GM19372 (cell line): ENCODE measurements around the gene USP21.
"Not testable (repeated sequence)": the region's sequence is repeated elsewhere in the genome, so short reads cannot be mapped to it uniquely, and the experiment has no call there.

Experiments
- ATAC-seq: cut with Tn5 transposase; IDR thresholded peaks from one replicate; pipeline ENCODE4 v1.9.1; 2021; ENCODE audit warnings: mild to moderate bottlenecking, low read depth, moderate library complexity; ENCODE audit not compliant: unreplicated experiment

USP21 gene

GRCh38 chr1:161159087-161159912 is at the start of gene USP21:
Gene USP21, plus strand, starts transcription at chr1:161159500. Its CDS starts 1,141 bp downstream, at chr1:161160641.
- ATAC-seq: peak; percentile 87

GRCh38 chr1:161111117-161111516 is 48.2 kb upstream of the USP21 start:
- no peak for ATAC-seq

GRCh38 chr1:161111527-161111926 is 47.8 kb upstream of the USP21 start:
- no peak for ATAC-seq

GRCh38 chr1:161113915-161114314 is 45.4 kb upstream of the USP21 start:
- ATAC-seq: no peak

GRCh38 chr1:161114556-161114955 is 44.7 kb upstream of the USP21 start:
- ATAC-seq: no peak

GRCh38 chr1:161115132-161115711 is 44.1 kb upstream of the USP21 start:
- ATAC-seq: no peak

GRCh38 chr1:161115961-161116360 is 43.3 kb upstream of the USP21 start:
- not testable (repeated sequence) for ATAC-seq

GRCh38 chr1:161117759-161118581 is 41.3 kb upstream of the USP21 start, which contains the start of the genes NIT1 and PFDN2:
Gene NIT1, plus strand, starts transcription at chr1:161118105. Its CDS starts 72 bp downstream, at chr1:161118177.
Gene PFDN2, minus strand, starts transcription at chr1:161118037. Its CDS starts 11 bp downstream, at chr1:161118026.
- ATAC-seq: peak; percentile 76

- ATAC-seq: peak; percentile 60
These were observed 40.0 kb upstream of the USP21 start for GRCh38 chr1:161119092-161119903.

- no peak for ATAC-seq
These were observed 38.2 kb upstream of the USP21 start for GRCh38 chr1:161121042-161121650.

GRCh38 chr1:161121834-161122233 is 37.5 kb upstream of the USP21 start:
- no peak for ATAC-seq

GRCh38 chr1:161122967-161123366 is 36.3 kb upstream of the USP21 start:
- ATAC-seq: no peak

- no peak for ATAC-seq
These were observed 31.7 kb upstream of the USP21 start for GRCh38 chr1:161127649-161128048.

GRCh38 chr1:161128591-161129420 is 30.5 kb upstream of the USP21 start:
- ATAC-seq: no peak

- ATAC-seq: no peak
These were observed 29.0 kb upstream of the USP21 start for GRCh38 chr1:161130266-161130665.

- no peak for ATAC-seq
These were observed 27.5 kb upstream of the USP21 start for GRCh38 chr1:161131523-161132409.

- ATAC-seq: peak; percentile 94
These were observed 26.7 kb upstream of the USP21 start, which contains the start of gene DEDD for GRCh38 chr1:161132410-161133219. Gene DEDD, minus strand, starts transcription at chr1:161132667. Its CDS starts 8,205 bp downstream, at chr1:161124462.
